HG02763 (cell line): ENCODE data around the gene CEBPZ.
"Not testable (repeated sequence)": the region's sequence is repeated elsewhere in the genome, so short reads cannot be mapped to it uniquely, and the experiment has no call there.

Source experiments
- ATAC-seq: cut with Tn5 transposase; IDR thresholded peaks from one replicate; pipeline ENCODE4 v1.9.1; 2021; ENCODE audit warnings: mild to moderate bottlenecking, moderate library complexity; ENCODE audit not compliant: unreplicated experiment

Gene CEBPZ

GRCh38 chr2:37231241-37232130 is at the start of gene CEBPZ, which contains the start of gene NDUFAF7:
Gene CEBPZ, minus strand, starts transcription at chr2:37231596. Its CDS starts 29 bp downstream, at chr2:37231567.
Gene NDUFAF7, plus strand, starts transcription at chr2:37231658. Its CDS starts 48 bp downstream, at chr2:37231706.
- ATAC-seq: peak; percentile 93

DNA sequence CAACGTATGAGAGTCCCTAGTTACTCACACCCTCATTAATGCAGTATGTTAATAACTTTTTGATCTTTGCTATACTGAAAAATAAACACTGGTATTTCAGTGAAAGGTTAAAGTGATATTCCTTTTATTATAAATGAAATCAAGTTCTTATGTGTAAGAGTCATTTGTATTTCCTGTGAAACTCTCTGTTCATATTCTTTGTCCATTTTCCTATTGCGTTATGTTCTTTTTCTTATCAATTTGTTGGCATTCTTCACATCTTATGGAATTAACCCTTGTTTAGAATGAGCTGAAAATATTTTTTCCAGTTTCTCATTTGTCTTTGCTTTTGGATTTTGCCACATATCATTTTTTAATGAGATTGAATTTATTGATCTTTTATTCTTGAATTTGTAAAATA is 44.9 kb upstream of the CEBPZ start:
- ATAC-seq: no peak

DNA sequence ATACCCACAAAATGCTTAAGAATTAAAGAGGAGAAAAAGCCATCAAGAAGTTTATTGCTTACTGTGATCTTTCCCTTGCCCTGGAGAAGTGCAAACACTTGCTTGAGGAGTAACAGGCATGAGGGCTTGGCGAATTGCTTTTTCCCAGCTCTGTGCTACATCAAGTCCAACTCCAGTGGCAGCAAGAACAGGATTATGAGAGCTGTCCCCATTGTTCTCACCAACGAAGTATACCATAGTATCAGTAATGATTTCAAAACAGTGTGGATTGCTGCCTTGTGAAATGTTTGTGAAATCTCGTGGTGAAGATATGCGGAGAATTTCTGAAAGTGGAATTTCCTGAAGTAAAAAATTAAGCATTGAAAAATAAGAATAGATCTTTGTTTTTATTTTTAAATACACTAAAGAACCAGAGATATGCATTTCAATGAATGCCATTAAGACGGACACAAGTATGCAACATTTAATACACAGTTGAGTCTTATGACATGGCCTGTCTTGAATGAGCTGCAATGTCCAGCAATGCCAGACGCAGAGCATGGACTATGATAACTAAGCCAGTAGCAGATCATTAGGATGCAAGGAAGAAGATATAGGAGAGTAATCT is 43.1 kb upstream of the CEBPZ start:
- no peak for ATAC-seq

DNA sequence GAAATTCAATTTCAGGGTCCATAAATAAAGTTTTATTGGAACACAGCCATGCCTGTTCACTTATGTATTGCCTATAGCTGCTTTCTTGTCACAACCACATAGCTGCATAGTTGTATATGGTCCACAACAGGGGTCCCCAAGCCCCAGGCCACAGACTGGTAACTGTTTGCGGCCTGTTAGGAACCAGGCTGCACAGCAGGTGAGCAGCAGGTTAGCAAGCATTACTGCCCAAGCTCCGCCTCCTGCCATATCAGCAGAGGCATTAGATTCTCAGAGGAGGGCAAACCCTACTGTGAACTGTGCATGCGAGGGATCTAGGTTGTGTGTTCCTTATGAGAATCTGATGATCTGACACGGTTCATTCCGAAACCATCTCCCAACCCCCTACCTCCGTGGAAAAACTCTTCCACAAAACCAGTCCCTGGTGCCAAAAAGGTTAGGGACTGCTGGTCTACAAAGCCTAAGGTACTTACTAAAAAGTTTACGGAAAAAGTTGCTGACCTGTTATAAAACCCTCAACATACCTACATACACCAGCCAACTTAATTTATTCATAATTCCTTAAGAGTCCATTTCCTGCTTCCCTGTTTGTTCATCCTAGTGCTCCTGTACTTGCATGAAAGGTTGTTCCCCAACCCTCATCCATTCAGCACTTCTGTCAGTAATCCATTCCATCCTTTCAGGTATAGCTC is 40.1 kb upstream of the CEBPZ start:
- no peak for ATAC-seq

GRCh38 chr2:37268111-37268510 is 36.7 kb upstream of the CEBPZ start:
- no peak for ATAC-seq

- ATAC-seq: no peak
These were observed 36.3 kb upstream of the CEBPZ start for GRCh38 chr2:37267685-37268084.

DNA sequence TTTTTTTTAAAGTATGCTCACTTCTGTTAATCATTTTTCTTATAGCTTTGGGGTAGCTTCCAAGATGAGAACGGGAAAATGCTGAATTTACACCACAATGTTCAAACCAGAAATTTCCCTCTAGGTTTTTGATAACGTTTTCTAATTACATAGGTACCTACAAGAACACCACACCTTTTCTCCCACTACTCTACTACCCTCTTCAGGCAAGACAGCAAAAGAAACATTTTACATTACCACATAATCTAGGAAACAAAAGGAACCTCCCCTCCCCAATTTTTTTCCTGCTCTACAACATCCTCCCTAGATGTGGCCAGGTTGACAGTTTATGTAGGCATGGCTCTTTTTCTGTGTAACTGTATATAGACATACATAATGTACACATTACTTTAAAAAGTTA is 32.4 kb upstream of the CEBPZ start:
- no peak for ATAC-seq

DNA sequence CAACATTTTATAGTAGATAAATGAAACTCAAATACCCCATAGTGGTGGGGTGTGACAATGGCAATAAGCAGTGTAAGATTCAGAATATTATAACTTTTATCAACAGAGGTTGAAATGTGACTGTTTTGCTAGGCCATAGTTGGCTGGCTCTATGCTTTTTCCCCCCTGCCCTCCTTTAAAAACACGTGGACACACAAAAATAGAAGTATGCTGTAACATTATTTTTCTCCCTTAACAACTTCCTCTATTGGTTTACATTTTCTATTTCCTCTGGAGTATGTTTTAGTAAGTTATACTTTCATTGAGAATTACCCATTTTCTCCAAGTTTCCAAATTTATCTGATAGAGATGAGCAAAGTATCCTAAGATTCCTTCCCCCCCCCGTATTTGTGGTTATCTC is 31.1 kb upstream of the CEBPZ start:
- ATAC-seq: no peak

DNA sequence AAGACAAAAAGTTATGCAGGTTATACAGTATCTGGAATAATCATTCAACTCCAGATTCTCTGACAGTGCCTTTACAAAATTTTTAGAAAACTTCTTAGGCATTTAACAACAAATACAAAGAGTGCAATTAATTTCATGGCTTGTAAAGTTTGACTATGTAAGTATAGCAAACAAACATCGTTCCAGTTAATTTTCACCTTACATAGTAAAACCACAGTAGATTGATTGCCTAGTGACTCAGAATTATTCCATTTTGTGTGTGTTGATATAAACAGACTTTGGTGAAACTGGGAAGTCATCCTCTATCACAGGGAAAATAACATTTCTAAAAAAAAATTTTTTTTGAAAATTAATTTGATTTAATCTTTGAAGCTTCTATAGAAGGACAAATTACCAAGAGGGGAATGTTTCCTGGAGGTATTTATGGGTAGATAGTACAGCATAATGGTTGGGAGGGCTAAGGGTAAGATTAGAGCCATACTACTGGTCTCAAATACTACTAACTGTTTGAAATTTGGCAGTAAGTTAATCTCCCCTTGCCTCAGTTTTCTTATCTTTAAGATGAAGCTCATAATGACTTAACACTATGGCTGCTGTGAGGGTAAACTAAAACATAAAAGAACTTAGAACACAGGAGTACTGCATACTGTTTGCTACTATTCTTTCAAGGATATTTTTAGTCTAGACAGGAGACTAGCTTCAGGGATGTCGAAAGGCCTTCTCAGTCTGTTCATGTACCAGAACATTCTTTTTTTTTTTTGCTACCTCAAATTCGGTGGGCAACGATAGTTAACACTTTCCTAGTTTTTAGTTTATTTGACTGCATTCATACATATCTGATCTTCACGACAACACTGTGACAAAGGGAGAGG is 19.7 kb upstream of the CEBPZ start:
- ATAC-seq: no peak

- no peak for ATAC-seq
These were observed 14.8 kb upstream of the CEBPZ start for GRCh38 chr2:37246205-37246604.

DNA sequence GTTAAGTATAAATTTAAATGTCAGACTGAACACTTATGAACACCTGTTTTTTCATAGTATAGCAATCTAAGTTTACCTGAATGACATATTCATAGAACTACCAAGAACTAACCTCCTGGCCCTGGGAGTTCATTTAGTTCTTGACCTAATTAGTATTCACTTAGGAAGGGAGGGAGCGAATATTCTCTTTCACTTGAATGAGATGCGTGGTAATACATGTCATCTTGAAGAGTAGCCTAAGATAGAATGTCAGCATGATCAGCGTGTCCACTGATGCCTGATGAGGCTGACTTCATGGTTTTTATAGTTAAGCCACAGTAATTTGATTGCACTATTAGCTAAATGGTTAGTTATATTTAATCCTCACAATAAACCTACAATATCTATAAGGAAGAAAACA is 13.4 kb upstream of the CEBPZ start:
- no peak for ATAC-seq

- peak; percentile 58 for ATAC-seq
These were observed 12.6 kb upstream of the CEBPZ start for GRCh38 chr2:37244017-37244416.

DNA sequence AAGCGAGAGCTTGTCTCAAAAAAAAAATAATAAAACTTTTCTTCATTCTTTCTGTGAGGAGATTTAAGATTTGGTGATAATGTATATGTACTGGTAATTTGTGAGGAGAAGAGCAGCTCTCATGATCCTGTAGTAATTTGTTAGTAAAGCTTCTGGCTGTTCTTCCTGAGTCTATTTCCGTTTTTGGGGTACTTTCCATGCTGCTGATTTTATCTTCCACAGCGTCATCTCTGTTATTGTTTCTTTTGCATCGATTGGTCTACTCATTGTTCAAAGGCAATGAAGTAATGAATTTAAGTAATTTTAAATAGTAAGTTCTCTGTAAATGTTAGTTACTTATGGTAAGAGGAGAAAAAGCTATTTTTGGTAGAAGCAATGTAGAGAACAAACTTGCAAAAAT is 12.0 kb upstream of the CEBPZ start:
- ATAC-seq: no peak

DNA sequence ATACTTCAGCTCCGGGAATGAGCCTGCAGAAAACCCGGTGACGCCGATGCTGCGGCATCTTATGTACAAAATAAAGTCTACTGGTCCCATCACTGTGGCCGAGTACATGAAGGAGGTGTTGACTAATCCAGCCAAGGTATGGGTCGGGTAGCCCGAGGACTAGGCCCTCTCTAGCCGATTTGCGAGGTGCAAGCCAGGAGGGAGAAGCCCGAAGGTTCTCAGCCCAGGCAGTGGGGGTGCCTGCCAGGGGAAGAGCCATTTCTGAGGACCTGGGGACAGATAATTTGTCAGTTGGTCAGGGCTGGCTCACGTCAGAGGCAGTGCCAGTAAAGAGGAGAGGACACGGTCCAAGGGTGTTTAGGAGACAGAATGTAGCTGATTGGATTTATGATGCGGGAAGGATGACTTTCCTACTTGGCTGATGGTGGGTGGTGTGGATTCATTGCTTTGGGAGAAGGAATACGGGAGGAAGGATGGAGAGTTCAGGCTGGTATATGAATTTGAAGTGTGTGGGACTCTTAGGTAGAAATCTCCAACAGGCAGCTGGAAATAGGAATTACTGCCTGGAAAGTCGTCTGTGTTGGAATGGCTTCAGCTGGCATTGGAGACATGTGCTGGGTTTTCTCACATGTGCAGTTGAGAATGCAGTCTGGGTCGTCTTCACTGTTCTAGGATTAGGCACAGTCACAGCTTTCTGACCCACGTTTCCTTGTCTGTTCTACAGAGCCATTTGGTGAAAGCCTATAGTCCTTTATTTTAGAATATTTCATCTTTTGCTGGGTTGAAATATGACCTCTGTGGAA is 936 bp upstream of the CEBPZ start:
- ATAC-seq: peak; percentile 8

DNA sequence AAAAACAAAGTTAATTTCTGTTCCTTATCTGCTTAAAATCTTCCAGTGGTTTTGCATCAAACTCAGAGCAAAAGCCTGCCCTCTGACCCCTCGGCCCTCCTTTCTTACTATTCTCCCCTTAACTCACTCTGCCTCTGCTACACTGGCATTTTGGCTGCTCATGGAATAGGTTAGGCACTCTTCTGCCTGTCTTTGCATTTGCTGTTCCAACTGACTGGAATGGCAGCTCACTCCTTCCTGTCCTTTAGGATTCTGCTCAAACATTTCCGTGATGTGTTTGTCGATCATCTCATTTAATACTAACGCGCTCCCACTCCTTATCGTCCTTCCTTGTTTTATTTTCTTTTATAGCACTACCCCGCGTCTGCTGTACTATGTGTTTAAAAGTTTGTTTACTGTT is 815 bp downstream of the CEBPZ start:
- no peak for ATAC-seq

DNA sequence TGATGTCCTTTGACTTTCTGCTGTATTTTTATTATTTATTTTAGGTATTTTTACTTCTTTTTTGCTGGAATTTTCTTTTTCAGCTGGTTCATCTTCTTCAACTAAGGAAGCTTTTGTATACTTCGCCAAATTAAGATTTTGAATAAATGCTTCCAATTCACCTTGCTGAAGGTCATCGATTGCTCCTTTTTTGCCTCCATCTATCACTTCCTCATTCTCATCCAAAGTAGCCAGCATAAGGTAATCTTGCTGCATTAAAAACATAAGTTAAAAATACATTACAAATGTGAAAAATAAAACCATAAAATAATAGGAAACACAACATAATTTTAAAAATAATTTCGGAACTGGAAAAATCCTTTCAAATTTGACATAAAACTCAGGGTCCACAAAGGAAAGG is 2.6 kb downstream of the CEBPZ start:
- no peak for ATAC-seq

DNA sequence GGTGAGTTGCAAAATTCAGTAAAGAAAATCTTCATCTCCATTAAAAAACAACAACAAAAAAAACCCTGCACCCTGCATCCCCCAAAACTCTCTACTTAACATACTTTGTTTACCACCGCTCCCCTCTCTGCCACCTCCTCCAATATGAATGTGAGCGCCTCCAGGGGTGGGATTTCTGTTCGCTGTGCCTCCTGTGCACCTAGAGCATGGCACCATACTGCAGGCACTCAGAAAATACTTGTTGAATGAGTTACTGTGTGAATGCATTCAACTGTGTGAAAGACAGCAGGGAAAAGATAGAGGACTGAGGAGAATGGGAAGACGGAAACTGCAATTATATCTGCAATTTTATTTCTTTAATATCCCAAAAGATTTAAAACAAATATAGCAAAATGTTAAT is 4.5 kb downstream of the CEBPZ start:
- no peak for ATAC-seq

DNA sequence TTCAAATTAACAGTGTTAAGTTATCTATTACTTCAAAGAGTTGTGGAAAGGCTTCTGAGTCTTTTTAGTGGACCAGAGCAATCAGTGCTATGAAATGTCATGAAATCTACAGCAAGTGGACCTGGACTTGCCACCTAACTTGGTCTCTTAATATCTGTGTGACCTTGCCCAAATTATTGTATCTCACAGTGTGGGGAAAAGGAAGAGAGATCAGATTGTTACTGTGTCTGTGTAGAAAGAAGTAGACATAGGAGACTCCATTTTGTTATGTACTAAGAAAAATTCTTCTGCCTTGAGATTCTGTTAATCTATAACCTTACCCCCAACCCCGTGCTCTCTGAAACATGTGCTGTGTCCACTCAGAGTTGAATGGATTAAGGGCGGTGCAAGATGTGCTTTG is 6.3 kb downstream of the CEBPZ start:
- not testable (repeated sequence) for ATAC-seq

DNA sequence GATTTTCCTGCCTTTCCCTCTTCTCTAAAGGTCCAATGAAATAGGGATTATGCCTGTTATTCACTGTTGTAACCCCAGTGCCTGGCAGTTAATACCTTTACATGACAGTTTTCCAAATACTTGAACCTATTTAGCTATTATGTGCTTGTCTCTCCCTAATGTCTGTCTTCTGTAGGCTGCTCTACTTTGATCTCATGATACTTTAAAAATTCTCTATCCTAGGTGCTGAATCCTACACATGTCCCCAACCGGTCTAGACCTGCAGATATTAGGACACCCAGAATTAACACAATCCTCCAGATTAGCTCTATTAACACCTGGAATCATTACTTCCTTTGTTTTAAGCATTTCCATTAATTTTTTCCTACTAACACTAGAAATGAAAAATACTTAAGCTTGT is 7.3 kb downstream of the CEBPZ start:
- ATAC-seq: no peak

DNA sequence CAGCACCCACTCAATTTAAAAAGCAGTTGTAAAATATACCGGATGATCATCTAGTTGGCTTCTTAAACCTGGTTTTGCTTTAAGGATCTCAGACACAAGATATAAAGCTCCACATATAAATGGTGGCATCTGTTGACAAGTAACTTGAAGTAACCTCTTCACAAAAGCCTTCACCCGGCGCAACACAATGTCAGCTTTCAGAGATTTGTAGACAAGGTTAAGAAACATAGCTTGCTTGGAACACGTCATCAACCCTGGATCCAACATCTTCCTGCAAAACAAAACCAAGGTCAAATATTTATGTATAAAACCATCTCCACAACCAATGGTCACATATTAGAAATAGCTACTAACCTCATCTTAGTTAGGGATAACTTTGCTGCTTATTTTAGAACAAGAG is 8.3 kb downstream of the CEBPZ start:
- no peak for ATAC-seq
